HCT116 (cell line): ENCODE data around the gene PREX1.

ENCODE experiments used
- CBX3 ChIP-seq: IDR thresholded peaks from 2 replicates; pipeline ENCODE4 v1.6.1; 2012; ENCODE audit warnings: low read depth
- CTCF ChIP-seq, 3 experiments: fragments of 200-600 bp in 1 of 3; sonication (generic) in 1 of 3; IDR thresholded peaks in 2 of 3; conservative IDR thresholded peaks in 1 of 3; 2 replicates each; pipeline ENCODE4 v1.5.1; 2012 to 2017; ENCODE audit warnings: low read depth in 2 of 3, low read length in 2 of 3, antibody characterized with exemption in 1 of 3, borderline replicate concordance in 1 of 3, control low read depth in 1 of 3, mild to moderate bottlenecking in 1 of 3, mixed read lengths in 1 of 3, mixed run types in 1 of 3, moderate library complexity in 1 of 3; ENCODE audit not compliant: insufficient read depth in 1 of 3
- EGR1 ChIP-seq: IDR thresholded peaks from 2 replicates; pipeline ENCODE4 v1.6.1; 2012; ENCODE audit warnings: low read depth
- EZH2 ChIP-seq: fragments of 200-600 bp; sonication (generic); IDR thresholded peaks from 2 replicates; pipeline ENCODE4 v1.6.1; 2017; ENCODE audit warnings: antibody characterized with exemption, mixed run types
- EZH2phosphoT487 ChIP-seq: fragments of 200-600 bp; IDR thresholded peaks from 2 replicates; pipeline ENCODE4 v1.6.1; 2018; ENCODE audit warnings: antibody characterized with exemption, borderline replicate concordance
- JUND ChIP-seq: IDR thresholded peaks from 2 replicates; pipeline ENCODE4 v1.6.1; 2012
- POLR2A ChIP-seq: IDR thresholded peaks from 2 replicates; pipeline ENCODE4 v1.7.0; 2011; ENCODE audit warnings: borderline replicate concordance; ENCODE audit not compliant: insufficient read depth, insufficient read length; ENCODE audit errors: extremely low read depth
- POLR2AphosphoS5 ChIP-seq: IDR thresholded peaks from 2 replicates; pipeline ENCODE4 v1.6.1; 2011; ENCODE audit warnings: mild to moderate bottlenecking, low read depth, low read length, moderate library complexity
- RAD21 ChIP-seq: IDR thresholded peaks from 2 replicates; pipeline ENCODE4 v1.6.1; 2012; ENCODE audit warnings: low read depth, mild to moderate bottlenecking
- REST ChIP-seq: IDR thresholded peaks from 2 replicates; pipeline ENCODE4 v1.6.1; 2012; ENCODE audit warnings: low read depth
- SRF ChIP-seq: IDR thresholded peaks from 2 replicates; pipeline ENCODE4 v1.6.1; 2012; ENCODE audit warnings: low read depth
- TCF7L2 ChIP-seq: IDR thresholded peaks from 2 replicates; pipeline ENCODE4 v1.7.0; 2011; ENCODE audit warnings: borderline replicate concordance, inconsistent platforms; ENCODE audit not compliant: insufficient read depth, insufficient read length; ENCODE audit errors: extremely low read depth
- TF ChIP-seq, protein P1 (sequence below): IDR thresholded peaks from 2 replicates; pipeline ENCODE4 v1.6.1; 2011; ENCODE audit warnings: mild to moderate bottlenecking, low read length, moderate library complexity; ENCODE audit not compliant: insufficient replicate concordance; ENCODE audit errors: extremely low read depth

GRCh38 chr20:48623176-48623905, 204.5 kb downstream of the PREX1 start:
- TF ChIP-seq CTCF (IDR thresholded peaks at IDR 0.05 in 2 of 3, conservative IDR thresholded peaks at IDR 0.05 in 1 of 3; ENCODE audit: borderline replicate concordance in 1 of 3, insufficient read depth in 1 of 3, low read depth in 2 of 3, low read length in 2 of 3) (no peak), EZH2 (no peak), CBX3 (no peak), POLR2A (no peak), POLR2AphosphoS5 (no peak), JUND (no peak), RAD21 (no peak), REST (no peak), TCF7L2 (no peak), EZH2phosphoT487 (no peak), EGR1 (no peak), SRF (no peak)
- TF ChIP-seq, protein P1, sequence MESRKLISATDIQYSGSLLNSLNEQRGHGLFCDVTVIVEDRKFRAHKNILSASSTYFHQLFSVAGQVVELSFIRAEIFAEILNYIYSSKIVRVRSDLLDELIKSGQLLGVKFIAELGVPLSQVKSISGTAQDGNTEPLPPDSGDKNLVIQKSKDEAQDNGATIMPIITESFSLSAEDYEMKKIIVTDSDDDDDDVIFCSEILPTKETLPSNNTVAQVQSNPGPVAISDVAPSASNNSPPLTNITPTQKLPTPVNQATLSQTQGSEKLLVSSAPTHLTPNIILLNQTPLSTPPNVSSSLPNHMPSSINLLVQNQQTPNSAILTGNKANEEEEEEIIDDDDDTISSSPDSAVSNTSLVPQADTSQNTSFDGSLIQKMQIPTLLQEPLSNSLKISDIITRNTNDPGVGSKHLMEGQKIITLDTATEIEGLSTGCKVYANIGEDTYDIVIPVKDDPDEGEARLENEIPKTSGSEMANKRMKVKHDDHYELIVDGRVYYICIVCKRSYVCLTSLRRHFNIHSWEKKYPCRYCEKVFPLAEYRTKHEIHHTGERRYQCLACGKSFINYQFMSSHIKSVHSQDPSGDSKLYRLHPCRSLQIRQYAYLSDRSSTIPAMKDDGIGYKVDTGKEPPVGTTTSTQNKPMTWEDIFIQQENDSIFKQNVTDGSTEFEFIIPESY = no peak
